Nucleus accumbens (tissue), 56 donors: Measurements from ENCODE around the gene ACSBG1.

Experiments used
- DNase-seq, 56 donors: peaks; one replicate each; lab custom pipeline; 2025; lab: John Stamatoyannopoulos, UW

ACSBG1 gene

GRCh38 chr15:78205856-78206255, 28.5 kb downstream of the ACSBG1 start:
- peak in 1 of 56 donors; percentile 30 for DNase-seq

- no peak for DNase-seq
Observed at GRCh38 chr15:78205337-78205736, 29.0 kb downstream of the ACSBG1 start.

- DNase-seq = peak in 40 of 56 donors; percentile 22 to 85 (median 50)
Observed at GRCh38 chr15:78204351-78205309, 29.7 kb downstream of the ACSBG1 start.

- peak in 47 of 56 donors; percentile 33 to 83 (median 66) for DNase-seq
Observed at GRCh38 chr15:78203346-78204225, 30.8 kb downstream of the ACSBG1 start.

GRCh38 chr15:78201281-78202190, 32.8 kb downstream of the ACSBG1 start:
- no peak for DNase-seq

- no peak for DNase-seq
Observed at GRCh38 chr15:78200276-78200930, 34.0 kb downstream of the ACSBG1 start.

- no peak for DNase-seq
Observed at GRCh38 chr15:78197632-78198031, 36.7 kb downstream of the ACSBG1 start.

GRCh38 chr15:78195735-78196201, 38.6 kb downstream of the ACSBG1 start:
- DNase-seq = peak in 1 of 56 donors; percentile 29

DNA sequence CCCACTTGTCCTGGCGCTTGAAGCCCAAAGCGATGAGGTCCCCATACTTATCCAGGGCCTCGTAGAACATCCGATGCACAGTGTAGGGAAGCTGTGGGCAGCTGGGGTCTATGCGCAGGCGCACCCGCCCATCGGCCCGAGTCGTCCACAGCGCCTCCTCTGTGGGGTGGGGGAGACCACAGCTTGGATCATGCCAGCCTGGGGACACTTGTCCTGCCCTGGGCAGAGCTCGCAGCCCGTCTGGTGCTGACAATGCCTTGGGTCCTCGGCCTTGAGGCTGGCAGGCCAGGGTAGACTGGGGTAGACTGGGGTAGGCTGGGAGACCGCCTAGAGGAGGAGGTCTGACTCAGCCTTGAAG, 39.8 kb downstream of the ACSBG1 start:
- DNase-seq = no peak

GRCh38 chr15:78193731-78194567, 40.4 kb downstream of the ACSBG1 start:
- no peak for DNase-seq

DNA sequence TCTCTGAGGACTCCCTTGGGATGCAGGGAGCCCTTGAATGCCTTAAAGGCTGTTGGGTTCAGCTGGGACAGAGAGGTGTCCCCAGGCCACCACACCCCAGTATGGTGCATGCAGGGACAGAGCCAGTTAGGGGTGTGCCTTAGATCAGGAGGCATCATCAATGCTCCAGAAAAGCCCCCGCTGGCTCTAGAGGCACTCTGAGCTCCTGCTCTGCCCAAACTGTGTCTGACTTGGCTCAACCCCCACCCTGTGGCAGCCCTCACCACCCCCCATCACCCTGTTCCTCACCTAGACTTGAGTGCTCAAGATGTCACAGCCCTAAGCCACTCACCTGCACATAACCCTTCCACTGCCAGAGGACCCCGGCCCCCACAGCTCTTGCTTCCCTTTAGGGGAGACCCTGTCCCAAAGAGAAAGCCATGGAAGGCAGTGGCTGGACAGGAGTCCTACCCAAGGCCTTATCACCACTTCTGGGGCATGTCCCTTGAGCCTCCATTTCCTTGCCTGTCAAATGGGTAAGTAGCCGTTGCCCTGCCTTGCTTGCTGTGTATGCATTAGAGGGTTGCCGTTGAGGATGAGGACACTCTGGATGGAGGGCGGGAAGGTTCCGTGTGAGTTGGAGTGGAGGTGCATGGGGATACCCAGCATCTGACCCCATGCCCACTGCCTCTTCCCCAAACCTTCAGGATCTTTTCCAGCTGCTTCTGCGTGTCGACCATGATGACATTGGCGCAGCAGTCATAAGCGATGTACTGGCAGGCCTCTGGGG, 41.4 kb downstream of the ACSBG1 start:
- DNase-seq = no peak

- DNase-seq = no peak
Observed at GRCh38 chr15:78182821-78183220, 51.5 kb downstream of the ACSBG1 start.

DNA sequence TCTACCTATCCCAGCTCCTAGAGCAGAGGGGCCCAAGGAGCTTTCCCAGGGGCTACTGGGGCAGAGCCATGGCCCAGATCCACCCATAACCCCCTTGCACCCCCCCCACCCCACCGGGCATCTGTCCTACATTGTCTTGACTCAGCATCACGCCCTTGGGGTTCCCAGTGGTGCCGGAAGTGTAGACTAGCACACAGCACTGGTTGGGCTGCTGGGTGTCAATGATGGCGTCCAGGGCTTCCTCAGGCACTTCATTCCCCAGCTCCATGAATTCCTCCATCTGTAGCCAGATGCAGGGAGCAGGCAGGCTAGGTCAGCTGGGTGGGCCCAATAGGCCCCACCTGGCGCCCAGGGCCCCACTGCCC, 52.0 kb downstream of the ACSBG1 start:
- no peak for DNase-seq

DNA sequence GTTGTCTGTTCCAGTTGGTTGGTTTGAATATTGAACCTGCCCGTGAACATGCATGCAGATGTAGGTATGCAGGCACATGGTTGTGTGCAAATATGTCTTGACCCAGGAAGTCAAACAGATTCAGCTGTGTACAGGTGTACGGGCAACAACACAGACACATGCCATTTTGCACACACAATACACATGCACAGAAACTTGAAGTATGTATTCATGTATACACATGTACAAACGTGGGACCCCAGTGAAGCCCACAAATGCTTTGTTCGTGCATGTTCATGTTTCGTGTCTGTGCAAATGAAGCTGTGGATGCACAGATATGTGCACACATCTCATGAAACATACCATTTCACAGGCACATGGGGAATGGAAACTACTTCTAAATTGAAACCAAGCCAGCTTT, 54.5 kb downstream of the ACSBG1 start:
- no peak for DNase-seq

- DNase-seq = no peak
Observed at GRCh38 chr15:78179286-78179840, 55.0 kb downstream of the ACSBG1 start.

DNA sequence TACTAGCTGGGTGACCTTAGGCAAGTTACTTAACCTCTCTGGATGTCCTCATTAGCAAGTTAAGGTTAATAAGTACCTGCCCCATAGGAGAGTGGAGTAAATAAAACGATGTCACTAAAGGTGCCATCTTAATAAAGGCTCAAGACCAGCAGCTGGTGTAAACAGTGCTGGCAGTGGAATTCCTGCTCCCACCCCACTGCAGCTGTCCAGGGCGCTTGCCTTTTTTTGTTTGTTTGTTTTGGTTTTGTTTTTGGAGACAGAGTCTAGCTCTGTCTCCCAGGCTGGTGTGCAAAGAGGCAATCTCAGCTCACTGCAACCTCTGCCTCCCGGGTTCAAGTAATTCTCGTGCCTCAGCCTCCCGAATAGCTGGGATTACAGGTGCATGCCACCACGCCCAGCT, 56.3 kb downstream of the ACSBG1 start:
- DNase-seq = no peak

- peak in 42 of 56 donors; percentile 6 to 75 (median 31) for DNase-seq
Observed at GRCh38 chr15:78177447-78177873, 56.9 kb downstream of the ACSBG1 start.

- no peak for DNase-seq
Observed at GRCh38 chr15:78175330-78175729, 59.0 kb downstream of the ACSBG1 start.
